Measurements from ENCODE around the gene OR4K14. TPM values are rescaled to one million over a fixed set of nuclear protein-coding genes. Genes with fewer than 3 reads are reported as not detected.

Gene OR4K14
- total RNA-seq, 1 donor from 2014 or later = not detected

DNA sequence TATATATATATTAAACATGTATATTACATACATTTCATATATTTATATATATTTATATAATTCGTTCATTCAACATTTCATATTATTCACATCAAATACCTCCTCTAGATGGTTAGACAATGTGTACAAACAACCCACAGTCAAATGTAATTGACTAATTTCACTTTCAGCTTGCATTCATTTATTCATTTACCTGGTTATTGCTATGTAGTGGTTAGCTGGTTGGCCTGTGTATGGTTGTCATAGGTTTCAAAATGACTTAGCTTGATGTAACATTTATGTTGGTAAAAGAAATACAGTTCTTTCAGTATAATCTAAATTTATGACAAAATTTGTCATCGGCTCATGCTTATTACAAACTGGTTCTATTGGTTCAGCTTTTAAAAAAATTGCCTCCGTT is 16.3 kb upstream of the OR4K14 start:
- H3K9me3 ChIP-seq (replicated peaks) = peaks cover 8% of the 10 kb centered on the region
- intact Hi-C loops (cut with micrococcal nuclease) = no loop called here
- no peaks in the 10 kb centered on the region for H3K27me3 ChIP-seq (ENCODE audit: low read depth)
- H3K4me3 ChIP-seq = no peak overlapping the region
- no peak overlapping the region for H3K27ac ChIP-seq (replicated peaks)
- TF ChIP-seq, protein P1, sequence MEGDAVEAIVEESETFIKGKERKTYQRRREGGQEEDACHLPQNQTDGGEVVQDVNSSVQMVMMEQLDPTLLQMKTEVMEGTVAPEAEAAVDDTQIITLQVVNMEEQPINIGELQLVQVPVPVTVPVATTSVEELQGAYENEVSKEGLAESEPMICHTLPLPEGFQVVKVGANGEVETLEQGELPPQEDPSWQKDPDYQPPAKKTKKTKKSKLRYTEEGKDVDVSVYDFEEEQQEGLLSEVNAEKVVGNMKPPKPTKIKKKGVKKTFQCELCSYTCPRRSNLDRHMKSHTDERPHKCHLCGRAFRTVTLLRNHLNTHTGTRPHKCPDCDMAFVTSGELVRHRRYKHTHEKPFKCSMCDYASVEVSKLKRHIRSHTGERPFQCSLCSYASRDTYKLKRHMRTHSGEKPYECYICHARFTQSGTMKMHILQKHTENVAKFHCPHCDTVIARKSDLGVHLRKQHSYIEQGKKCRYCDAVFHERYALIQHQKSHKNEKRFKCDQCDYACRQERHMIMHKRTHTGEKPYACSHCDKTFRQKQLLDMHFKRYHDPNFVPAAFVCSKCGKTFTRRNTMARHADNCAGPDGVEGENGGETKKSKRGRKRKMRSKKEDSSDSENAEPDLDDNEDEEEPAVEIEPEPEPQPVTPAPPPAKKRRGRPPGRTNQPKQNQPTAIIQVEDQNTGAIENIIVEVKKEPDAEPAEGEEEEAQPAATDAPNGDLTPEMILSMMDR (IDR thresholded peaks at IDR 0.05; ENCODE audit: borderline replicate concordance) = no peak
- no peak for DNase-seq
- H3K4me1 ChIP-seq = no peaks in the 10 kb centered on the region
- no peaks in the 10 kb centered on the region for H3K36me3 ChIP-seq

- peaks cover 11% of the 10 kb centered on the region for H3K9me3 ChIP-seq (replicated peaks)
- intact Hi-C loops (cut with micrococcal nuclease) = no loop called here
- TF ChIP-seq, protein P1 (IDR thresholded peaks at IDR 0.05; ENCODE audit: borderline replicate concordance) = no peak
- no peaks in the 10 kb centered on the region for H3K4me1 ChIP-seq
- H3K27ac ChIP-seq (replicated peaks) = no peak overlapping the region
- no peaks in the 10 kb centered on the region for H3K36me3 ChIP-seq
- H3K27me3 ChIP-seq (ENCODE audit: low read depth) = no peaks in the 10 kb centered on the region
- DNase-seq = no peak
- H3K4me3 ChIP-seq = no peak overlapping the region
These were observed 12.0 kb upstream of the OR4K14 start for GRCh38 chr14:20031058-20031457.

GRCh38 chr14:20008156-20008555 is 11.0 kb downstream of the OR4K14 start:
- Histone ChIP-seq H3K9me3 (replicated peaks) (peaks cover 22% of the 10 kb centered on the region), H3K27me3 (ENCODE audit: low read depth) (no peaks in the 10 kb centered on the region), H3K36me3 (no peaks in the 10 kb centered on the region), H3K4me3 (no peak overlapping the region), H3K4me1 (no peaks in the 10 kb centered on the region), H3K27ac (replicated peaks) (no peak overlapping the region)
- TF ChIP-seq, protein P1 (IDR thresholded peaks at IDR 0.05; ENCODE audit: borderline replicate concordance) = no peak
- intact Hi-C loops (cut with micrococcal nuclease) = no loop called here
- no peak for DNase-seq

GRCh38 chr14:20002319-20002718 is 16.8 kb downstream of the OR4K14 start:
- Histone ChIP-seq H3K27ac (replicated peaks) (no peak overlapping the region), H3K9me3 (replicated peaks) (peaks cover 5% of the 10 kb centered on the region), H3K4me3 (no peak overlapping the region), H3K36me3 (no peaks in the 10 kb centered on the region), H3K4me1 (no peaks in the 10 kb centered on the region), H3K27me3 (ENCODE audit: low read depth) (no peaks in the 10 kb centered on the region)
- TF ChIP-seq, protein P1 (IDR thresholded peaks at IDR 0.05; ENCODE audit: borderline replicate concordance) = no peak
- no peak for DNase-seq
- intact Hi-C loops (cut with micrococcal nuclease) = no loop called here

DNA sequence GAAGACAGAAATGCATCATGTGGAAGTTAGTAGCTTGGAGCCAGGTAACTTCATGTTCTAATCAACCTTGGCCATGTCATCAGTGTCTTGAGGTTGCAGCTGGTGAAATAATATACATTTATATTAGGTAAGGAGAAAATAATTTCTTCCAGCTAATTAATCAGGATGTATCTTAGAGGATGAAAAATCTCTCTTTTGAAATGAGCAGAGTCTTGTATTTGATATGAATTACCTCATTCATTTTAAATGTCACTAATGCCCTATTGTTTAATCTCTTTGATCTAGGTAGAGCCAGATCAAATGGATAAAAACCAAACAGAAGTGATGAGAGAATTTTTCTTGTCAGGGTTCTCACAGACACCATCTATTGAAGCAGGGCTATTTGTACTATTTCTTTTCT is 17.2 kb downstream of the OR4K14 start, which contains the start of gene OR4Q2:
TSS of gene OR4Q2 (plus strand) at position 301 of the 400 bp plus-strand sequence.
- intact Hi-C loops (cut with micrococcal nuclease) = no loop called here
- H3K4me3 ChIP-seq = no peak within 1 kb of the TSS
- H3K9me3 ChIP-seq (replicated peaks) = peaks cover under 1% of the 10 kb centered on the region
- H3K4me1 ChIP-seq = no peaks in the 10 kb centered on the region
- TF ChIP-seq, protein P1 (IDR thresholded peaks at IDR 0.05; ENCODE audit: borderline replicate concordance) = no peak
- no peak for DNase-seq
- H3K36me3 ChIP-seq = no peaks in the 10 kb centered on the region
- no peaks in the 10 kb centered on the region for H3K27me3 ChIP-seq (ENCODE audit: low read depth)
- H3K27ac ChIP-seq (replicated peaks) = no peak within 1 kb of the TSS

- intact Hi-C loops (cut with micrococcal nuclease) = no loop called here
- Histone ChIP-seq H3K27ac (replicated peaks) (no peak overlapping the region), H3K36me3 (no peaks in the 10 kb centered on the region), H3K27me3 (ENCODE audit: low read depth) (no peaks in the 10 kb centered on the region), H3K4me1 (no peaks in the 10 kb centered on the region), H3K4me3 (no peak overlapping the region), H3K9me3 (replicated peaks) (no peaks in the 10 kb centered on the region)
- no peak for DNase-seq
- TF ChIP-seq, protein P1 (IDR thresholded peaks at IDR 0.05; ENCODE audit: borderline replicate concordance) = no peak
These were observed 25.7 kb downstream of the OR4K14 start for GRCh38 chr14:19993438-19993837.
